ENCODE results near the gene ANO1.
"Not testable (repeated sequence)": the region's sequence is repeated elsewhere in the genome, so short reads cannot be mapped to it uniquely, and the experiment has no call there.

ANO1 gene

GRCh38 chr11:70078095-70078780 lies at the start of gene ANO1:
ANO1 (plus strand) TSS chr11:70078317; CDS start chr11:70078607, 290 bp downstream.
- DNase-seq (ENCODE audit: low read depth in 3 of 3) = no peak

- no peak for DNase-seq (ENCODE audit: low read depth in 3 of 3)
Measured at GRCh38 chr11:70029115-70029860, 48.8 kb upstream of the ANO1 start.

GRCh38 chr11:70029861-70030380 lies 48.2 kb upstream of the ANO1 start:
- no peak for DNase-seq (ENCODE audit: low read depth in 3 of 3)

- DNase-seq (ENCODE audit: low read depth in 3 of 3) = no peak
Measured at GRCh38 chr11:70030412-70030811, 47.7 kb upstream of the ANO1 start.

- no peak for DNase-seq (ENCODE audit: low read depth in 3 of 3)
Measured at GRCh38 chr11:70031631-70032469, 46.3 kb upstream of the ANO1 start.

GRCh38 chr11:70032470-70032795 lies 45.7 kb upstream of the ANO1 start:
- no peak for DNase-seq (ENCODE audit: low read depth in 3 of 3)

GRCh38 chr11:70032943-70033710 lies 45.0 kb upstream of the ANO1 start:
- DNase-seq (ENCODE audit: low read depth in 3 of 3) = no peak

GRCh38 chr11:70033711-70034070 lies 44.4 kb upstream of the ANO1 start:
- DNase-seq (ENCODE audit: low read depth in 3 of 3) = no peak

- DNase-seq (ENCODE audit: low read depth in 3 of 3) = no peak
Measured at GRCh38 chr11:70034740-70035365, 43.3 kb upstream of the ANO1 start.

GRCh38 chr11:70035665-70036064 lies 42.5 kb upstream of the ANO1 start:
- not testable (repeated sequence) for DNase-seq (ENCODE audit: low read depth in 3 of 3)

GRCh38 chr11:70036971-70037882 lies 40.9 kb upstream of the ANO1 start:
- DNase-seq (ENCODE audit: low read depth in 3 of 3) = no peak

GRCh38 chr11:70038034-70038834 lies 39.9 kb upstream of the ANO1 start:
- DNase-seq (ENCODE audit: low read depth in 3 of 3) = no peak

- no peak for DNase-seq (ENCODE audit: low read depth in 3 of 3)
Measured at GRCh38 chr11:70040452-70040851, 37.7 kb upstream of the ANO1 start.

GRCh38 chr11:70040869-70041501 lies 37.1 kb upstream of the ANO1 start:
- no peak for DNase-seq (ENCODE audit: low read depth in 3 of 3)

GRCh38 chr11:70043482-70043881 lies 34.6 kb upstream of the ANO1 start:
- no peak for DNase-seq (ENCODE audit: low read depth in 3 of 3)

- no peak for DNase-seq (ENCODE audit: low read depth in 3 of 3)
Measured at GRCh38 chr11:70046089-70046488, 32.0 kb upstream of the ANO1 start.

GRCh38 chr11:70048279-70049024 lies 29.7 kb upstream of the ANO1 start:
- DNase-seq (ENCODE audit: low read depth in 3 of 3) = no peak

- DNase-seq (ENCODE audit: low read depth in 3 of 3) = no peak
Measured at GRCh38 chr11:70049045-70049444, 29.1 kb upstream of the ANO1 start.

Measured in stimulated activated CD4-positive, alpha-beta T cell treated with anti-CD3 and anti-CD28 coated beads, TNF-alpha, amount 100 ng/mL, for 48 hours (primary cell).